Activated naive CD8-positive, alpha-beta T cell treated with anti-CD3 and anti-CD28 coated beads, Interleukin-2, amount 50 U/mL, for 24 hours (primary cell): Measurements from ENCODE around the gene ANAPC16.
"Not testable (repeated sequence)": the region's sequence is repeated elsewhere in the genome, so short reads cannot be mapped to it uniquely, and the experiment has no call there.

Experiments used
- ATAC-seq: fragments of 150-1000 bp; cut with Tn5 transposase; one replicate; pipeline ENCODE4 v1.10.0; 2021
- DNase-seq: peaks from one replicate; pipeline ENCODE4 v3.0.0; 2021
- H3K27ac Mint-ChIP-seq: one replicate; pipeline ENCODE4 v1.8.0; 2021; ENCODE audit warnings: mild to moderate bottlenecking, mixed read lengths
- H3K27me3 Mint-ChIP-seq: one replicate; pipeline ENCODE4 v1.8.0; 2021; ENCODE audit warnings: mixed read lengths
- H3K36me3 Mint-ChIP-seq: one replicate; pipeline ENCODE4 v1.8.0; 2021; ENCODE audit warnings: low read depth, mixed read lengths
- H3K4me1 Mint-ChIP-seq: one replicate; pipeline ENCODE4 v1.8.0; 2021; ENCODE audit warnings: mixed read lengths
- H3K4me3 Mint-ChIP-seq: one replicate; pipeline ENCODE4 v1.8.0; 2021; ENCODE audit warnings: mild to moderate bottlenecking, moderate library complexity, mixed read lengths
- H3K9me3 Mint-ChIP-seq: one replicate; pipeline ENCODE4 v1.8.0; 2021; ENCODE audit warnings: mixed read lengths

Gene ANAPC16

DNA sequence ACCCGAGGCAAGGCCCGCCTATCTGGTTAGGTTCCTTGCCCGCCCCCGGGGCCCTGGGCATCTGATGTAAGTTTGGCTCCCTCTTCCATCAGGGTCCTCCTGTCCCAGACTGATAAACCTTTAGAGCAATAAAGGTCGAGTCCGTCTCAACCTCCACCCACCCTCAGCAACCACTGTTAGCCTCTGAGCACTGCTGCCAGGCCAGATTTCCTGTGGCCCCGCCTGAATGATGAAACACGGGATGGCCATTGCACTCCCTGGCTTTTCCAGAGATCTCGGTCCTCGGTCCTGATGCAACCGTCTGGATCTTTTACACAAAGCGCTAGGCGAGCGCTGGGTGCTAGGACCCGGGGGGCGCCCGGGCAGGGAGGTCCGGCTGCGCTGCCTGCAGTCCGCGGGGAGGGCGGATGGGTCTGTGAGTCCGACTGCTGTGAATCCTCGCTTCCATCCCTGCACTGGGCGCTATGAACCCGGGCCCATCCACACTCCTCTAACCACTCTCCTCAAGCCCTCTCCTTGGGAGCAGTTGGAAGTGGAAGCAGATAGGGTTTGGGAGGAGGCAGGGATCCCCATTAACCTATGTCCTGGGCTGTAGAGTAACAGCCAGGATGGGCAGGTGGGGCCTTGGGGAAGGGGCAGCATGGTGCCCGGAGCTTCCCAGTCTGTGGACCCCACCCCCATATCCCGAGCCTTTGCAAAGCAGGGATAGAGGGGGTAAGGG is 57.0 kb downstream of the ANAPC16 start:
- Mint-ChIP-seq H3K27ac (peak overlapping the region; percentile 96), H3K36me3 (peaks cover 31% of the 10 kb centered on the region), H3K4me1 (peaks cover 47% of the 10 kb centered on the region), H3K4me3 (peak overlapping the region; percentile 98), H3K27me3 (no peaks in the 10 kb centered on the region), H3K9me3 (no peaks in the 10 kb centered on the region)
- ATAC-seq = peak; percentile 11
- peak; percentile 76 for DNase-seq

DNA sequence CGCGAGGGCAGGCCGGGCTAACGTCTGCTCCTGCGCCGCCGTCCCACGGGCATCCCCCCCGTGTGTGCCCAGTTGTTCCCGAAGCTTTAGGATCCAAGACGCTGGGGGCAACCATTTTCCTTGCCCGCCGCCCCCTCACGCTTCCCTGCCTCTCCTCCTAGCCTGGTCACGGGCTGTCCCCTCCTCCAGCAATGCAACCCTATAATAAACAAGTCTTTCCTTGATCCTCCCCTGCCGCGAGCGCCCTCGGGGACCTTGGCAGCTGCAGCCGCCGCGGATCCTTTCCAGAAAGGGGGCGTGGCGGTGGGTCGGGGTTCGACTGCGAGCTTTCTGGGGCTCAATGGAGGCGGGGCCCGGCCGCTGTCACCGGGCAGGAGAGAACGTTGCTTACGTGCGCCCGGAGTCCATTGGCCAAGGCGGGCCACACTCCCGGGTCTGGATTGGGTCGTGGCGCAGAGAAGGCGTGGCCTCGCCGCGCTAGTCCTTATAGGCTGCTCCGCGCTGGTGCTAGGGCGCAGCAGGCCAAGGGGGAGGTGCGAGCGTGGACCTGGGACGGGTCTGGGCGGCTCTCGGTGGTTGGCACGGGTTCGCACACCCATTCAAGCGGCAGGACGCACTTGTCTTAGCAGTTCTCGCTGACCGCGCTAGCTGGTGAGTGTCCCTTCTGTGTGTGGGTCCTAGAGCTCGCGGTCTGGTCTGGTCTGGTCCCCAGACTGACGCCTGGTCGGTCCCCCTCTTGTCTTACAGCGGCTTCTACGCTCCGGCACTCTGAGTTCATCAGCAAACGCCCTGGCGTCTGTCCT is 57.8 kb downstream of the ANAPC16 start, which contains the start of gene DDIT4:
Gene DDIT4, plus strand, starts transcription at position 515 of the 803 bp plus-strand sequence. CDS start 293 bp downstream, outside the sequence.
- DNase-seq (peak; percentile 99), ATAC-seq (peak; percentile 86)
- Mint-ChIP-seq H3K27ac (peak within 1 kb of the TSS; percentile 96), H3K4me1 (peaks cover 53% of the 10 kb centered on the region), H3K4me3 (peak within 1 kb of the TSS; percentile 98), H3K9me3 (no peaks in the 10 kb centered on the region), H3K27me3 (no peaks in the 10 kb centered on the region), H3K36me3 (peaks cover 31% of the 10 kb centered on the region)

DNA sequence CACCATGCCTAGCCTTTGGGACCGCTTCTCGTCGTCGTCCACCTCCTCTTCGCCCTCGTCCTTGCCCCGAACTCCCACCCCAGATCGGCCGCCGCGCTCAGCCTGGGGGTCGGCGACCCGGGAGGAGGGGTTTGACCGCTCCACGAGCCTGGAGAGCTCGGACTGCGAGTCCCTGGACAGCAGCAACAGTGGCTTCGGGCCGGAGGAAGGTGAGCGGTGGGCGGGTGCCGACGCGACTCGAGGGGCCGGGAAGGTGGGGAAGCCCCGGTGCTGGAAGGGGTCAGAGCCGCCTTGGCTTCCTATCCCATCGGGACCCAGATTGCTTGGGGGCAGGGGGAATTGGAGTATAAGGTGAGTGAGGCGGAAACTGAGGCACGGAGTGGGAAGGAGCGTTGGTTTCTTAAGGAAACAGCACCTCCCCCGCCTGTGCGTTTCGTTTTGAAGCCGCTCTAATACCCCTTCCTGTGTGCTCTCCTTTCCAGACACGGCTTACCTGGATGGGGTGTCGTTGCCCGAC is 58.5 kb downstream of the ANAPC16 start:
- ATAC-seq (no peak), DNase-seq (peak; percentile 41)
- peak overlapping the region; percentile 96 for H3K27ac Mint-ChIP-seq
- peak overlapping the region; percentile 98 for H3K4me3 Mint-ChIP-seq
- H3K36me3 Mint-ChIP-seq = peaks cover 31% of the 10 kb centered on the region
- H3K9me3 Mint-ChIP-seq = no peaks in the 10 kb centered on the region
- H3K4me1 Mint-ChIP-seq = peaks cover 54% of the 10 kb centered on the region
- no peaks in the 10 kb centered on the region for H3K27me3 Mint-ChIP-seq

DNA sequence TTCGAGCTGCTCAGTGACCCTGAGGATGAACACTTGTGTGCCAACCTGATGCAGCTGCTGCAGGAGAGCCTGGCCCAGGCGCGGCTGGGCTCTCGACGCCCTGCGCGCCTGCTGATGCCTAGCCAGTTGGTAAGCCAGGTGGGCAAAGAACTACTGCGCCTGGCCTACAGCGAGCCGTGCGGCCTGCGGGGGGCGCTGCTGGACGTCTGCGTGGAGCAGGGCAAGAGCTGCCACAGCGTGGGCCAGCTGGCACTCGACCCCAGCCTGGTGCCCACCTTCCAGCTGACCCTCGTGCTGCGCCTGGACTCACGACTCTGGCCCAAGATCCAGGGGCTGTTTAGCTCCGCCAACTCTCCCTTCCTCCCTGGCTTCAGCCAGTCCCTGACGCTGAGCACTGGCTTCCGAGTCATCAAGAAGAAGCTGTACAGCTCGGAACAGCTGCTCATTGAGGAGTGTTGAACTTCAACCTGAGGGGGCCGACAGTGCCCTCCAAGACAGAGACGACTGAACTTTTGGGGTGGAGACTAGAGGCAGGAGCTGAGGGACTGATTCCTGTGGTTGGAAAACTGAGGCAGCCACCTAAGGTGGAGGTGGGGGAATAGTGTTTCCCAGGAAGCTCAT is 59.0 kb downstream of the ANAPC16 start:
- peak overlapping the region; percentile 96 for H3K27ac Mint-ChIP-seq
- ATAC-seq = peak; percentile 12

DNA sequence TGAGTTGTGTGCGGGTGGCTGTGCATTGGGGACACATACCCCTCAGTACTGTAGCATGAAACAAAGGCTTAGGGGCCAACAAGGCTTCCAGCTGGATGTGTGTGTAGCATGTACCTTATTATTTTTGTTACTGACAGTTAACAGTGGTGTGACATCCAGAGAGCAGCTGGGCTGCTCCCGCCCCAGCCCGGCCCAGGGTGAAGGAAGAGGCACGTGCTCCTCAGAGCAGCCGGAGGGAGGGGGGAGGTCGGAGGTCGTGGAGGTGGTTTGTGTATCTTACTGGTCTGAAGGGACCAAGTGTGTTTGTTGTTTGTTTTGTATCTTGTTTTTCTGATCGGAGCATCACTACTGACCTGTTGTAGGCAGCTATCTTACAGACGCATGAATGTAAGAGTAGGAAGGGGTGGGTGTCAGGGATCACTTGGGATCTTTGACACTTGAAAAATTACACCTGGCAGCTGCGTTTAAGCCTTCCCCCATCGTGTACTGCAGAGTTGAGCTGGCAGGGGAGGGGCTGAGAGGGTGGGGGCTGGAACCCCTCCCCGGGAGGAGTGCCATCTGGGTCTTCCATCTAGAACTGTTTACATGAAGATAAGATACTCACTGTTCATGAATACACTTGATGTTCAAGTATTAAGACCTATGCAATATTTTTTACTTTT is 59.7 kb downstream of the ANAPC16 start:
- peaks cover 31% of the 10 kb centered on the region for H3K36me3 Mint-ChIP-seq
- peak overlapping the region; percentile 96 for H3K27ac Mint-ChIP-seq
- H3K4me3 Mint-ChIP-seq = peak overlapping the region; percentile 98
- H3K4me1 Mint-ChIP-seq = peaks cover 56% of the 10 kb centered on the region
- H3K27me3 Mint-ChIP-seq = no peaks in the 10 kb centered on the region
- DNase-seq = no peak
- H3K9me3 Mint-ChIP-seq = no peaks in the 10 kb centered on the region
- ATAC-seq = no peak

More for the DNA sequence above, 59.0 kb downstream of the ANAPC16 start:
- Mint-ChIP-seq H3K9me3 (no peaks in the 10 kb centered on the region), H3K27me3 (no peaks in the 10 kb centered on the region), H3K4me3 (peak overlapping the region; percentile 98), H3K4me1 (peaks cover 58% of the 10 kb centered on the region), H3K36me3 (peaks cover 31% of the 10 kb centered on the region)
- peak; percentile 77 for DNase-seq

DNA sequence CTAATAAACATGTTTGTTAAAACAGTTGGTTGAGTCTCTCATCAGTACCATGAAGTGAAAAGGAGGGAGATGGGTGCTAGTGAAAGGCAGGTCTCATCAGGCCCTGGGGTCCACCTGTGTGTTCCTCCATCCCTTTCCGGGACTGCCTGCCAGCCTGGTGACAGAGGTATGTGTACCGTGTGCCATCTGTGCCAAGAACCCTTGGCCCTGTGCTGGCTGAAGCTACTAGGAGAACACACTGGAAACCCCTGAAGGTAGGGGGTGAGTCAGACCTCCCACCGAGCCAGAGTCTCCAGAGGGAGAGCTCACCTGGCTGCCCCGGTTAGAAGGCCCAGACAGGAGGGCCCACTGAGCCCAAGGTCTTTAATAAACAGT is 60.2 kb downstream of the ANAPC16 start:
- Mint-ChIP-seq H3K4me3 (peak overlapping the region; percentile 98), H3K4me1 (peaks cover 51% of the 10 kb centered on the region), H3K9me3 (no peaks in the 10 kb centered on the region), H3K27me3 (no peaks in the 10 kb centered on the region), H3K27ac (peak overlapping the region; percentile 96), H3K36me3 (peaks cover 31% of the 10 kb centered on the region)
- ATAC-seq = peak; percentile 6
- DNase-seq = peak; percentile 59

DNA sequence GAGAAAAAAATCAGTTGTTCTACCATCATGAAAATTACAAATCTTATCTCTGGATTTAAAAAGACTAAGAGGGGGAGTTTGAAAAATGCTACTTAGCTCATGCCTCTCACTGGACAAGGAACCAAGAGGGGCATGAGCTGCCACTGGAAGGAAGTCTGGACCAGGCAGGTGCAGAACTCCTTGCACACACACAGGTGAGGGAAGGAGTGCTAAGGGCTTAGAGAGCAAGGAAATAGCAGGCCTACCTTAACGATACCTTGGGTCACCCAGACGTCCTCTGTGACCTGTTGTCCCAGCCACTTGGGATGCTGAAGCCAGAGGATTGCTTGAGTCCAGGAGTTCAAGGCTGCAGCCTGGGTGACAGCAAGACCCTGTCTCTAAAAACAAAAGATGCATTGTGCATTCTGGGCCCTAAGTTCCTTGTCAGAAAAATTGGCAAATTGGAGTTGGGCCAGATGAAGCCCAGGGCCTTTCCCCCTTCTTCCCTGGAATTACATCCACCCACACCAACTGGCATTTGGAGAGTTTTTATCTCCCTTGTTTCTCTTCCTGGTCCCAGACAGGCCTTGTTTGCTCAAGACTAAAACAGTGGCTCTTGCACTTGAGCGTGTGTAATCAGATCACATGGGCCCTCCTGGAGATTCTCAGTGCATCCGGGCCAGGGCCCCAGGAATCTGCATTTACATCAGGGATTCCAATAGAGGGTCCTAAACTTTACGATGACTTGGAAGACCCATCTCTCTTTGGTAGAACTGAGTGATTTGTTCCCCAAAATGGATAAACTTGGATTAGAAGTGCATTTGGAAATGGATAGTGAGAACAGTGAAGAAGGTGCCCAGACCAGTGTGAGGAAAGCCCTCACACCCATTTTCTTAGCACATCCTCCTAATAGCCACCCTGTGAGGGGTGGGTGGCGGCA is 60.9 kb downstream of the ANAPC16 start:
- peak; percentile 54 for DNase-seq
- peak overlapping the region; percentile 98 for H3K4me3 Mint-ChIP-seq
- H3K9me3 Mint-ChIP-seq = no peaks in the 10 kb centered on the region
- H3K27ac Mint-ChIP-seq = peak overlapping the region; percentile 96
- peaks cover 31% of the 10 kb centered on the region for H3K36me3 Mint-ChIP-seq
- H3K4me1 Mint-ChIP-seq = peaks cover 48% of the 10 kb centered on the region
- H3K27me3 Mint-ChIP-seq = no peaks in the 10 kb centered on the region
- ATAC-seq = no peak

DNA sequence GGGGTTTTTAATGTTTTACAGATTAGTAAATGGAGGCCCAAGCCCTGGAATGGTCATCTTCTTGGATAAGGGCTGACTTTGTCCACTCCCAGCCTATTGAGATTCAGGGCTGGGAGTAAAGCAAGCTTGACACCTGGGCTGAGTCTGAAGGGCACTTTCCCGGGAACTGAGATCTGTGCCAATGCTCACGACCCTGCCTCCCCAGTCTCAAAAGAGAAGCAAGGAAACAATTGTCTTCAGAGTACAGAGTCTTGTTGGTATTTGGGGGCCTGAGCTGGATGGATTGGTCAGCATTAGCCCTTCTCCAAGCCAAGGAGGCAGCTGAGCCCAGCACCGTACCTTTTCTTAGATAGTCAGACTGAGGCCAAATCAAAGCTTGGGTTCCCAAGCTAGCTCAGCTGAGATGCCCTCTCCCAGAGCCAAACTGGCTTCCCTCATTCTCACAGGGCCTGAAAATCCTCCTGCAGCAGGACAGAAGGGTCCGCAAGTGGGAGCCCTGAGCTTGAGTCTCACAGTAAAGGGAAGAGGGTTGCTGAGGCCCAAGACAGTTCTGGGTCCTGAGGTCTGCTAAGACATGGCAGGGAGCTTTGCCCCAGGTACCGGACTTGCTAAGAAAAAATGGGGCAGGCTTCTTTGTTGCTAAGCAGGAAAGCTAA is 61.7 kb downstream of the ANAPC16 start:
- Mint-ChIP-seq H3K27ac (peak overlapping the region; percentile 31), H3K36me3 (peaks cover 31% of the 10 kb centered on the region), H3K9me3 (no peaks in the 10 kb centered on the region), H3K27me3 (no peaks in the 10 kb centered on the region), H3K4me1 (peaks cover 41% of the 10 kb centered on the region), H3K4me3 (peak overlapping the region; percentile 98)
- no peak for ATAC-seq
- DNase-seq = no peak

DNA sequence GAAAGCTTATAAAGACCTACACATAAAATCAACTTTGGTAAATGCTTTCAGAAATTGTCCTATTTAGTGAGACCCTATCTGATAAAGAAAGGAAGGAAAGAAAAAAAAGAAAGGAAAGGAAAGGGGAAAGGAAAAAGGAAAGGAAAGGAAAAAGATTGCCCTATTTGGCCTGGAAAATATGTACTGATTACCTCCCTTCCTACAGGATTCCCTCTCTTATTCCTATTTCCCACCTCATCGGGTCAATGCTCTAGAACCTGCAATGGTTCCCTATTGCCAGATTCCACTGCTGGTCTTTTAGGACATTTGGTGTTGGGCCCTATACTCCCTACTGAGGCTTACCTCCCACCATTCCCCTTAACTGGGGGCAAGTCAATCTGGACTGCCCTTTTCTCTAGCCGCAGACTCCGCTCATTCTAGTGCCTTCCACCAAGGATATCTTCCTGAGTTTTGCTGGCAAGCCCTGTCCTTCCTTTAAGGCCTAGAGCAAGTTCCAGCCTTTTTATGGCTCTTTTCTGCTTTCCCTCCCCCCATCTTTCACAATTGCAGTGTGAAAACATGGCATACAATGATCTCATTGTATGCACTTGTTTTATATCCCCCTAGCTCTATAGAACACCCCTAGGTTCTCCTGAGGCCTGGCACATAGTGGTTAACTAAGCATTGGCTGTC is 62.3 kb downstream of the ANAPC16 start:
- no peaks in the 10 kb centered on the region for H3K27me3 Mint-ChIP-seq
- no peak overlapping the region for H3K27ac Mint-ChIP-seq
- no peaks in the 10 kb centered on the region for H3K9me3 Mint-ChIP-seq
- DNase-seq = no peak
- no peak for ATAC-seq
- peaks cover 41% of the 10 kb centered on the region for H3K4me1 Mint-ChIP-seq
- no peak overlapping the region for H3K4me3 Mint-ChIP-seq
- peaks cover 31% of the 10 kb centered on the region for H3K36me3 Mint-ChIP-seq

DNA sequence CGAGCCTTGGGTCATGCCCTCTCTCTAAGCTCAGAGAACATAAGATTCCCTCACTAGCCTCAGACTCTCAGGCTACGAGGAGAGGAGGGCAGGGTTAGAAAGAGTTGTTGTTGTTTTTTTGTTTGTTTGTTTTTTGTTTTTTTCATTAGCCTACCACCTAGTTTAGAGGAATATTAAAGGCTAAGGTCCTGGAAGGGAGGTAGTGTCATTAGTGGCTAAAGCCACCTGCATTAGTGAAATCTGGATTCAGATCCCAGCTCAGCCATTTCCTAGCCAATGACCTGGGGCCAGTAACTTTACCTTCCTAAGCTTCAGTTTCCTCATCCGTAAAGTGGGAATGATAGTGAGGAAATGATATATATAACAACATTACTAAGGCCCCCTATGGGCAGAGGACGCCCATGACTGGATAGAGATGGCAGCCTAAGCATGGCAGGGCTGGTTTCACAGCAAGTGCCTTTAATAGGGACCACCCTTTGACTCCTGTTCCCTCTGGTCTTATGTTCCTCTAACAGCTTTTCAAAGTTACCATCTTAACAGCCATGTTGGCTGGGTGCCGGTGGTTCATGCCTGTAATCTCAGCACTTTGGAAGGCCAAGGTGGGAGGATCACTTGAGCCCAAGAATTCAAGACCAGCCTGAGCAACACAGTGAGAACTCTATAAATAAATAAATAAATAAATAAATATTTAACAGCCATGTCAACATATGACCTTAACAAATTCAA is 63.0 kb downstream of the ANAPC16 start:
- Mint-ChIP-seq H3K4me3 (no peak overlapping the region), H3K4me1 (peaks cover 39% of the 10 kb centered on the region), H3K27ac (no peak overlapping the region), H3K27me3 (no peaks in the 10 kb centered on the region), H3K9me3 (no peaks in the 10 kb centered on the region), H3K36me3 (peaks cover 28% of the 10 kb centered on the region)
- DNase-seq (no peak), ATAC-seq (no peak)

DNA sequence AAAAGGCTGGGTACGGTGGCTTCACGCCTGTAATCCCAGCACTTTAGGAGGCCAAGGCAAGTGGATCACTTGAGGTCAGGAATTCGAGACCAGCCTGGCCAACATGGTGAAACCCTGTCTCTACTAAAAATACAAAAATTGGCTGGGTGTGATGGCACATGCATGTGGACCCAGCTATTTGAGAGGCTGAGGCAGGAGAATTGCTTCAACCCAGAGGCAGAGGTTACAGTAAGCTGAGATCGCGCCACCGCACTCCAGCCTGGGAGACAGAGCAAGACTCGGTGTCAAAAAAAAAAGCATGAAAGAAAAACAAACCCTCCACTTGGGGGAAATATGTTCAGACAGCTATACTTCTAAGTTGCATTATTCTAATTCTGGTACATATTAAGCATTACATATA is 63.8 kb downstream of the ANAPC16 start:
- not testable (repeated sequence) for H3K4me3 Mint-ChIP-seq, H3K27me3 Mint-ChIP-seq, H3K9me3 Mint-ChIP-seq, ATAC-seq, DNase-seq
- Mint-ChIP-seq H3K36me3 (peaks cover 20% of the 10 kb centered on the region), H3K4me1 (peaks cover 39% of the 10 kb centered on the region), H3K27ac (peak overlapping the region; percentile 27)

DNA sequence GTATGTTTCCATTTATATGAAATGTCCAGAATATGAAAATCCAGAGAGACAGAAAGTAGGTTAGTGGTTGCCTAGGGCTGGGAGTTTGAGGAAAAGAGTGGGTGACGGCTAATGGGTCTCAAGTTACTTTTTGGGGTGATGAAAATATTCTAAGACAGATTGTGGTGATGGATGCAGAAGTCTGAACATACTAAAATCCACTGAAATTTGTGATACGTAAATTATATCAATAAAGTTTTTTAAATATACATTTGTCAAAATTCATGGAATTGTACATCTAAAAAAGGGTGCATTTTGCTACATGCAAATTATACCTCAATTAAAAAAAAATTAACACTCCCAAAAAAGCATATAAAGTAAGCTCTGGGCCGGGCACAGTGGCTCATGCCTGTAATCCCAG is 67.3 kb downstream of the ANAPC16 start:
- no peak for DNase-seq
- Mint-ChIP-seq H3K27me3 (no peaks in the 10 kb centered on the region), H3K4me1 (peaks cover 39% of the 10 kb centered on the region), H3K36me3 (no peaks in the 10 kb centered on the region), H3K4me3 (no peak overlapping the region), H3K27ac (no peak overlapping the region), H3K9me3 (no peaks in the 10 kb centered on the region)
- no peak for ATAC-seq
